ENCODE data around the gene NRCAM.

The NRCAM gene

GRCh38 chr7:108335269-108335918 is 120.8 kb downstream of the NRCAM start:
- DNase-seq (ENCODE audit: extremely low read depth, low read depth) = no peak
- TF ChIP-seq CTCF (IDR thresholded peaks at IDR 0.05; ENCODE audit: low read depth, low read length) = no peak

- no peak for TF ChIP-seq CTCF (IDR thresholded peaks at IDR 0.05; ENCODE audit: low read depth, low read length)
- DNase-seq (ENCODE audit: extremely low read depth, low read depth) = no peak
Measured at GRCh38 chr7:108332937-108333336, 123.3 kb downstream of the NRCAM start.

GRCh38 chr7:108331971-108332370 is 124.3 kb downstream of the NRCAM start:
- no peak for TF ChIP-seq CTCF (IDR thresholded peaks at IDR 0.05; ENCODE audit: low read depth, low read length)
- DNase-seq (ENCODE audit: extremely low read depth, low read depth) = no peak

GRCh38 chr7:108330227-108330626 is 126.0 kb downstream of the NRCAM start:
- no peak for DNase-seq (ENCODE audit: extremely low read depth, low read depth)
- no peak for TF ChIP-seq CTCF (IDR thresholded peaks at IDR 0.05; ENCODE audit: low read depth, low read length)

- TF ChIP-seq CTCF (IDR thresholded peaks at IDR 0.05; ENCODE audit: low read depth, low read length) = no peak
- DNase-seq (ENCODE audit: extremely low read depth, low read depth) = no peak
Measured at GRCh38 chr7:108329514-108329913, 126.7 kb downstream of the NRCAM start.

GRCh38 chr7:108328174-108328651 is 128.0 kb downstream of the NRCAM start:
- no peak for TF ChIP-seq CTCF (IDR thresholded peaks at IDR 0.05; ENCODE audit: low read depth, low read length)
- DNase-seq (ENCODE audit: extremely low read depth, low read depth) = no peak

- no peak for DNase-seq (ENCODE audit: extremely low read depth, low read depth)
- TF ChIP-seq CTCF (IDR thresholded peaks at IDR 0.05; ENCODE audit: low read depth, low read length) = no peak
Measured at GRCh38 chr7:108327353-108327752, 128.9 kb downstream of the NRCAM start.

All from AG09319 (cell line).